ENCODE measurements around the gene COMT. TPM values are rescaled to one million over a fixed set of nuclear protein-coding genes. Genes with fewer than 3 reads are reported as not detected.
A peak's percentile ranks its signal among the peaks of the same experiment; 100 is the strongest.

The COMT gene
- total RNA-seq, 1 experiment from 2014 or later: 30.8 TPM

- Mint-ChIP-seq H3K4me3 (no peak overlapping the region), H3K27me3 (ENCODE audit: low read depth) (no peaks in the 10 kb centered on the region), H3K27ac (no peak overlapping the region), H3K9me3 (no peaks in the 10 kb centered on the region), H3K4me1 (peaks cover 26% of the 10 kb centered on the region), H3K36me3 (no peaks in the 10 kb centered on the region)
- no peak for DNase-seq (ENCODE audit: low spot score)
- ChIA-PET POLR2A (no interaction called here), CTCF (interaction anchor here (0.9 to 4.9 kb wide), 5 partner anchors 10 to 230 kb away, joined by 3 to 30 read pairs (median 3); no protein-coding TSS in a partner anchor)
- ATAC-seq: no peak
- no peak for TF ChIP-seq TEAD1 (CRISPR knock-in tag; IDR thresholded peaks at IDR 0.05)
- no peak for TF ChIP-seq TP53 (CRISPR knock-in tag; IDR thresholded peaks at IDR 0.05)
- 0 out of 2 replicates have a peak, but pooled peaks have one; percentile 6 for TF ChIP-seq HMGA2 (CRISPR knock-in tag; IDR thresholded peaks at IDR 0.05)
- no peak for TF ChIP-seq ATF2 (CRISPR knock-in tag; IDR thresholded peaks at IDR 0.05; ENCODE audit: borderline replicate concordance, low read depth)
These were observed 56.1 kb downstream of the COMT start for GRCh38 chr22:19997561-19998231.

- TF ChIP-seq EMX1 (CRISPR knock-in tag; IDR thresholded peaks at IDR 0.05): no peak
- no peak for TF ChIP-seq NR2C2 (CRISPR knock-in tag; IDR thresholded peaks at IDR 0.05)
- TF ChIP-seq ZNF423 (CRISPR knock-in tag; IDR thresholded peaks at IDR 0.05): peak; percentile 21; the same call in 1 of the 2 replicates
- DNase-seq (ENCODE audit: low spot score): no peak
- Mint-ChIP-seq H3K9me3 (peaks cover 5% of the 10 kb centered on the region), H3K36me3 (peaks cover 6% of the 10 kb centered on the region), H3K27ac (0 out of 2 replicates have a peak overlapping the region, but pooled peaks have one; percentile 60), H3K4me1 (peaks cover 26% of the 10 kb centered on the region), H3K4me3 (no peak overlapping the region), H3K27me3 (ENCODE audit: low read depth) (no peaks in the 10 kb centered on the region)
- CTCF ChIA-PET: interaction anchor here (0.6 to 4.9 kb wide), 6 partner anchors 10 to 231 kb away, joined by 3 to 30 read pairs (median 3); partner anchors contain the start of gene DGCR8
- ATAC-seq: no peak; the same call in 1 of the 2 replicates
- POLR2A ChIA-PET: interaction anchor here (0.8 kb wide), 1 partner anchor 9 kb away, joined by 3 read pairs; no protein-coding TSS in a partner anchor
These were observed 56.8 kb downstream of the COMT start for GRCh38 chr22:19998232-19998951.

DNA sequence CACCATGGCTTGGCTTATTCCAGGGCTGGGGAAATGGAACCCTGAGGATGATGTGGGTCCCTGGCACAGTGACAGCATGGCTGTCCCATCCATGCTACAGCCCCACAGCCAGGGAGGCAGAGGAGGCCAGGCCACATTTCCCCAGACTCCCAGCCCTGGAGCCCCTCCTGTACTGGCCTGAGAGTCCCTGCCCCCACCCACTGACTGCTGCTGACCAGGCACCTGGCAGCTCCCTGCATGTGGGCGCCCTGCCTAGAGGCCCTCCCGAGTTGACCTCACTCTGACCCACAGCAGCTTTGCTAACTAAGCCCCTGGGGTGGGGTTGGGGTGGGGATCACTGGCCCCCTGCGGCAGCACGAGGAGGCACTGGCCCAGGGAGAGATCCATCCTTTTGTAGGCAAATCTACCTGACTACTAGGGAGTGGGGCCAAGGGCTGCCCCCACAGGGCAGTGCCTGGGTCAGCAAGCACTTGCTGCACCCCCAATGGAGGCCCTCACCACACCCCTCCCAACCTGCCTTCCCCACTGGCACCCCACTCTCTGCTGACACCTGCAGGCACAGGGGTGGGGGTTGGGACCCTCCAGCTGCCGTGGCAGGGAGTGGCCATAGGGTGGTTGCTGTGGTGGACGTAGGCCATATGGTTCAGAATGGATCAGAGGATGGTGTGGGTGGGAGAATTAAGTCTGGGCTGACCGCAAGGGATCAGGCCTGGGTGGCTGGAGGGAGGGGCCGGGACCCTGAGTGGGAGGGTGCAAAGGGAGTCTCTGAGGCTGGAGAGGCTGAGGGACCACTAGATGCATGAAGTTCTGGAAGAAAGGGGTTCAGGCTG is 57.6 kb downstream of the COMT start:
- POLR2A ChIA-PET: interaction anchor here (0.8 kb wide), 1 partner anchor 10 kb away, joined by 3 read pairs; no protein-coding TSS in a partner anchor
- DNase-seq (ENCODE audit: low spot score) (no peak), ATAC-seq (no peak)
- Mint-ChIP-seq H3K9me3 (peaks cover 13% of the 10 kb centered on the region), H3K36me3 (peaks cover 14% of the 10 kb centered on the region), H3K27ac (no peak overlapping the region; the same call in 1 of the 2 replicates), H3K4me1 (peaks cover 26% of the 10 kb centered on the region), H3K4me3 (no peak overlapping the region), H3K27me3 (ENCODE audit: low read depth) (no peaks in the 10 kb centered on the region)
- TF ChIP-seq ZNF423 (CRISPR knock-in tag; IDR thresholded peaks at IDR 0.05) (peak; percentile 22; the same call in 1 of the 2 replicates), NR2C2 (CRISPR knock-in tag; IDR thresholded peaks at IDR 0.05) (no peak)
- CTCF ChIA-PET: interaction anchor here (0.6 to 4.9 kb wide), 6 partner anchors 11 to 81 kb away, joined by 3 to 30 read pairs (median 7); partner anchors contain the start of gene DGCR8

GRCh38 chr22:20000246-20001081 is 58.9 kb downstream of the COMT start:
- H3K4me3 Mint-ChIP-seq: no peak overlapping the region
- peaks cover 23% of the 10 kb centered on the region for H3K9me3 Mint-ChIP-seq
- peaks cover 26% of the 10 kb centered on the region for H3K4me1 Mint-ChIP-seq
- DNase-seq (ENCODE audit: low spot score) (no peak), ATAC-seq (peak; percentile 46)
- CTCF ChIA-PET: interaction anchor here (1.0 to 4.9 kb wide), 5 partner anchors 10 to 130 kb away, joined by 3 to 30 read pairs (median 7); no protein-coding TSS in a partner anchor
- TF ChIP-seq NR1H2 (CRISPR knock-in tag; IDR thresholded peaks at IDR 0.05): no peak
- TF ChIP-seq ZMAT4 (CRISPR knock-in tag; IDR thresholded peaks at IDR 0.05): no peak
- TF ChIP-seq MXD4 (CRISPR knock-in tag; IDR thresholded peaks at IDR 0.05; ENCODE audit: borderline replicate concordance): no peak
- no peak for TF ChIP-seq KAT7 (CRISPR knock-in tag; IDR thresholded peaks at IDR 0.05; ENCODE audit: borderline replicate concordance)
- TF ChIP-seq FOXJ3 (CRISPR knock-in tag; IDR thresholded peaks at IDR 0.05; ENCODE audit: borderline replicate concordance): no peak
- TF ChIP-seq ZNF423 (CRISPR knock-in tag; IDR thresholded peaks at IDR 0.05): no peak
- TF ChIP-seq ZBTB43 (CRISPR knock-in tag; IDR thresholded peaks at IDR 0.05): peak; percentile 57; the same call in 1 of the 2 replicates
- no peak for TF ChIP-seq RORB (CRISPR knock-in tag; IDR thresholded peaks at IDR 0.05)
- POLR2A ChIA-PET: no interaction called here
- peaks cover 24% of the 10 kb centered on the region for H3K36me3 Mint-ChIP-seq
- peak overlapping the region; percentile 86 for H3K27ac Mint-ChIP-seq
- H3K27me3 Mint-ChIP-seq (ENCODE audit: low read depth): no peaks in the 10 kb centered on the region

Data from WTC11 (cell line).